ENCODE measurements around the gene BOC.

GRCh38 chr3:113185194-113185835 lies 26.0 kb upstream of the BOC start:
- TF ChIP-seq CTCF (IDR thresholded peaks at IDR 0.05 in 8 of 11, conservative IDR thresholded peaks at IDR 0.05 in 3 of 11) (no peak), POLR2A (IDR thresholded peaks at IDR 0.05) (no peak)
